Transverse colon (tissue), 4 donors: ENCODE measurements around the gene SEMA3F. TPM values are rescaled to one million over a fixed set of nuclear protein-coding genes. Genes with fewer than 3 reads are reported as not detected.

Experiments used
- DNase-seq: peaks from one replicate; pipeline ENCODE4 v3.0.0-alpha.2; 2019
- H3K27ac ChIP-seq, 4 donors: fragments of 200-600 bp; sonication (generic); 2 replicates each; pipeline ENCODE4 v1.5.1; 2016 to 2018; ENCODE audit warnings: inconsistent platforms in 4 of 4
- H3K27me3 ChIP-seq: fragments of 200-600 bp; sonication (generic); 2 replicates; pipeline ENCODE4 v1.5.1; 2017; ENCODE audit warnings: inconsistent platforms
- H3K36me3 ChIP-seq, 4 donors: fragments of 200-600 bp; sonication (generic); 2 replicates each; pipeline ENCODE4 v1.5.1; 2017 to 2019; ENCODE audit warnings: inconsistent platforms in 4 of 4
- H3K4me1 ChIP-seq, 4 donors: fragments of 200-600 bp; sonication (generic); 2 replicates each; pipeline ENCODE4 v1.5.1; 2017 to 2020; ENCODE audit warnings: inconsistent platforms in 4 of 4
- H3K4me3 ChIP-seq, 4 donors: fragments of 200-600 bp; sonication (generic); 1 replicate in 1 of 4; 2 replicates in 3 of 4; pipeline versions ENCODE4 v1.5.1 to v1.6.1; 2017 to 2019; ENCODE audit warnings: inconsistent platforms in 4 of 4
- H3K9me3 ChIP-seq, 2 donors: fragments of 200-600 bp; sonication (generic); 2 replicates each; pipeline ENCODE4 v1.5.1; 2017 to 2019; ENCODE audit warnings: inconsistent platforms in 2 of 2
- CTCF ChIP-seq, 5 experiments: fragments of 200-600 bp in 3 of 5; fragments of 450-650 bp in 2 of 5; sonication (generic) in 3 of 5; IDR thresholded peaks; 1 replicate in 2 of 5; 2 replicates in 3 of 5; pipeline ENCODE4 v1.5.1; 2016 to 2017; ENCODE audit warnings: antibody characterized with exemption in 5 of 5, inconsistent platforms in 3 of 5, mild to moderate bottlenecking in 2 of 5, moderate library complexity in 1 of 5
- EP300 ChIP-seq: sonication (generic); formaldehyde crosslinking; IDR thresholded peaks from one replicate; pipeline ENCODE4 v1.6.1; 2017; ENCODE audit warnings: antibody characterized with exemption, low read depth
- POLR2A ChIP-seq: fragments of 450-650 bp; IDR thresholded peaks from one replicate; pipeline ENCODE4 v1.6.1; 2016; ENCODE audit warnings: antibody characterized with exemption, mild to moderate bottlenecking, moderate library complexity
- POLR2AphosphoS5 ChIP-seq, 3 donors: sonication (generic); formaldehyde crosslinking; IDR thresholded peaks; one replicate each; pipeline ENCODE4 v1.6.1; 2016; ENCODE audit warnings: antibody characterized with exemption in 3 of 3
- WGBS, 2 donors: methylation state at CpG; one replicate each; pipeline ENCODE4 v1.1.5; 2018; ENCODE audit warnings: low coverage in 1 of 2; 5-methylcytosine and 5-hydroxymethylcytosine counted together
- in situ Hi-C, 4 donors: fragments of 200-750 bp; cut with MboI; loops; one replicate each; pipeline versions ENCODE4 v1.15.0 to v1.15.1; 2017; ENCODE audit warnings: low sequenced_read_pairs in 3 of 4, low pct_ligation_motif_present in 1 of 4, low pct_unique_long_range_greater_than_20kb in 1 of 4
- intact Hi-C: fragments of 100-400 bp; cut with DNase I; formaldehyde crosslinking; loops from one replicate; pipeline ENCODE4 v1.15.1; 2023; ENCODE audit warnings: low total_unique reads
- total RNA-seq, 4 donors: library from RNA; depleted of rRNA; stranded (reverse); fragments of >200 nt; gene quantifications; one replicate each; pipeline ENCODE4 v1.1.0, GENCODE V29; 2016

The SEMA3F gene
- total RNA-seq, 4 donors from 2014 or later, result 1.9 to 30.6 (median 3.8) TPM

GRCh38 chr3:50168388-50168787 is 13.3 kb downstream of the SEMA3F start:
- Histone ChIP-seq H3K9me3 (no peaks in the 10 kb centered on the region), H3K27me3 (no peaks in the 10 kb centered on the region), H3K27ac (peak overlapping the region in 3 of 4 donors; percentile 32 to 82 (median 71)), H3K4me3 (no peak overlapping the region), H3K4me1 (peaks cover 48 to 79% (median 60%) of the 10 kb centered on the region in 4 donors), H3K36me3 (no peaks in the 10 kb centered on the region)
- no peak for TF ChIP-seq POLR2AphosphoS5 (IDR thresholded peaks at IDR 0.05)
- TF ChIP-seq POLR2A, result no peak
- no peak for TF ChIP-seq CTCF (IDR thresholded peaks at IDR 0.05)
- no peak for TF ChIP-seq EP300
- WGBS, 2 donors, result 61% methylated on average over 4 of the region's 9 CpGs; no CpG with 5 or more reads in 1 of the 2 donors
- in situ Hi-C loops, result no loop called here
- no peak for DNase-seq
- intact Hi-C loops, result no loop called here

GRCh38 chr3:50168791-50169190 is 13.7 kb downstream of the SEMA3F start:
- 95% methylated on average over 6 of the region's 6 CpGs; no CpG with 5 or more reads in 1 of the 2 donors for WGBS, 2 donors
- in situ Hi-C loops (no loop called here), intact Hi-C loops (no loop called here)
- H3K9me3 ChIP-seq, result no peaks in the 10 kb centered on the region
- H3K27me3 ChIP-seq, result no peaks in the 10 kb centered on the region
- no peaks in the 10 kb centered on the region for H3K36me3 ChIP-seq
- no peak overlapping the region for H3K4me3 ChIP-seq
- peak overlapping the region in 2 of 4 donors; percentile 0 to 32 for H3K27ac ChIP-seq
- no peak for DNase-seq
- peaks cover 44 to 79% (median 56%) of the 10 kb centered on the region in 4 donors for H3K4me1 ChIP-seq
- TF ChIP-seq POLR2AphosphoS5 (IDR thresholded peaks at IDR 0.05) (no peak), EP300 (no peak), POLR2A (no peak), CTCF (IDR thresholded peaks at IDR 0.05) (no peak)

- TF ChIP-seq POLR2AphosphoS5 (IDR thresholded peaks at IDR 0.05) (no peak), EP300 (no peak), POLR2A (no peak), CTCF (IDR thresholded peaks at IDR 0.05) (no peak)
- in situ Hi-C loops, result no loop called here
- Histone ChIP-seq H3K4me1 (peaks cover 41 to 76% (median 51%) of the 10 kb centered on the region in 4 donors), H3K36me3 (no peaks in the 10 kb centered on the region), H3K27me3 (no peaks in the 10 kb centered on the region), H3K4me3 (no peak overlapping the region), H3K27ac (peak overlapping the region in 3 of 4 donors; percentile 0 to 32 (median 28)), H3K9me3 (no peaks in the 10 kb centered on the region)
- WGBS, 2 donors, result 58 to 65% methylated on average over 5 to 9 of the region's 11 CpGs
- intact Hi-C loops, result no loop called here
- no peak for DNase-seq
These were observed 14.2 kb downstream of the SEMA3F start for GRCh38 chr3:50169232-50169832.

GRCh38 chr3:50169858-50170257 is 14.7 kb downstream of the SEMA3F start:
- Histone ChIP-seq H3K4me1 (peaks cover 35 to 70% (median 47%) of the 10 kb centered on the region in 4 donors), H3K36me3 (no peaks in the 10 kb centered on the region), H3K27ac (peak overlapping the region in 3 of 4 donors; percentile 18 to 32 (median 28)), H3K9me3 (no peaks in the 10 kb centered on the region), H3K27me3 (no peaks in the 10 kb centered on the region), H3K4me3 (no peak overlapping the region)
- in situ Hi-C loops (no loop called here), intact Hi-C loops (no loop called here)
- no peak for DNase-seq
- 83% methylated on average over 1 of the region's 1 CpG; no CpG with 5 or more reads in 1 of the 2 donors for WGBS, 2 donors
- TF ChIP-seq POLR2A, result no peak
- TF ChIP-seq EP300, result no peak
- TF ChIP-seq POLR2AphosphoS5 (IDR thresholded peaks at IDR 0.05), result no peak
- TF ChIP-seq CTCF (IDR thresholded peaks at IDR 0.05), result no peak
